ENCODE results near the gene TTLL9. TPM values are rescaled to one million over a fixed set of nuclear protein-coding genes. Genes with fewer than 3 reads are reported as not detected.

The TTLL9 gene
- total and polyA plus RNA-seq, 2 of the 13 experiments (the other 11 are each of a cell fraction or from before 2014, with no cell fraction given) = not detected

GRCh38 chr20:31835977-31836852 lies 34.2 kb upstream of the TTLL9 start (continued):
- no peak for TF ChIP-seq ZBTB49 (CRISPR knock-in tag; IDR thresholded peaks at IDR 0.05; ENCODE audit: borderline replicate concordance)
- TF ChIP-seq SMAD9 (CRISPR knock-in tag; IDR thresholded peaks at IDR 0.05) = no peak
- TF ChIP-seq ZNF180 (CRISPR knock-in tag; IDR thresholded peaks at IDR 0.05; ENCODE audit: borderline replicate concordance, low read depth) = no peak
- no peak for TF ChIP-seq MBD4 (IDR thresholded peaks at IDR 0.05; ENCODE audit: borderline replicate concordance, low read length)
- no peak for TF ChIP-seq CHD4 (IDR thresholded peaks at IDR 0.05; ENCODE audit: borderline replicate concordance, low read length)
- no peak for TF ChIP-seq ZNF232 (CRISPR knock-in tag; IDR thresholded peaks at IDR 0.05; ENCODE audit: borderline replicate concordance)
- TF ChIP-seq SOX6 (IDR thresholded peaks at IDR 0.05) = no peak
- TF ChIP-seq SOX6 (CRISPR knock-in tag; IDR thresholded peaks at IDR 0.05) = peak; percentile 40; the same call in 1 of the 2 replicates
- TF ChIP-seq ZNF841 (CRISPR knock-in tag; IDR thresholded peaks at IDR 0.05; ENCODE audit: borderline replicate concordance) = no peak
- TF ChIP-seq ZNF253 (CRISPR knock-in tag; IDR thresholded peaks at IDR 0.05; ENCODE audit: borderline replicate concordance) = no peak
- TF ChIP-seq RAD51 (IDR thresholded peaks at IDR 0.05; ENCODE audit: borderline replicate concordance) = no peak
- TF ChIP-seq EED (CRISPR knock-in tag; IDR thresholded peaks at IDR 0.05) = no peak
- TF ChIP-seq FOXP1 (IDR thresholded peaks at IDR 0.05) = no peak
- peak; percentile 30; the same call in 1 of the 2 replicates for TF ChIP-seq FOXP1 (CRISPR knock-in tag; IDR thresholded peaks at IDR 0.05)
- TF ChIP-seq KDM5A (IDR thresholded peaks at IDR 0.05; ENCODE audit: borderline replicate concordance, low read length) = no peak
- TF ChIP-seq ZMAT3 (CRISPR knock-in tag; conservative IDR thresholded peaks at IDR 0.05) = no peak
- no peak for TF ChIP-seq ZNF782 (CRISPR knock-in tag; IDR thresholded peaks at IDR 0.05; ENCODE audit: borderline replicate concordance)
- TF ChIP-seq ZSCAN31 (CRISPR knock-in tag; IDR thresholded peaks at IDR 0.05; ENCODE audit: low read depth) = peak; percentile 52; the same call in 1 of the 2 replicates
- TF ChIP-seq LBX2 (CRISPR knock-in tag; IDR thresholded peaks at IDR 0.05; ENCODE audit: borderline replicate concordance) = no peak
- TF ChIP-seq ZFP36L2 (CRISPR knock-in tag; IDR thresholded peaks at IDR 0.05) = no peak
- peak; percentile 96 for TF ChIP-seq ATF3 (CRISPR knock-in tag; IDR thresholded peaks at IDR 0.05)
- no peak for TF ChIP-seq MEF2D (CRISPR knock-in tag; IDR thresholded peaks at IDR 0.05)
- peak; percentile 19; the same call in 1 of the 2 replicates for TF ChIP-seq ZNF891 (CRISPR knock-in tag; IDR thresholded peaks at IDR 0.05)
- TF ChIP-seq ZNF747 (CRISPR knock-in tag; IDR thresholded peaks at IDR 0.05; ENCODE audit: borderline replicate concordance) = no peak
- TF ChIP-seq ZNF317 (CRISPR knock-in tag; IDR thresholded peaks at IDR 0.05) = no peak
- no peak for TF ChIP-seq ZNF570 (CRISPR knock-in tag; IDR thresholded peaks at IDR 0.05; ENCODE audit: borderline replicate concordance)

Data from HepG2 (cell line).